MM.1S (cell line): ENCODE measurements around the gene BMP2K.

ENCODE experiments used
- CTCF ChIP-seq: fragments of 300-600 bp; sonication (generic); IDR thresholded peaks from 2 replicates; pipeline ENCODE4 v1.5.1; 2016; ENCODE audit warnings: antibody characterized with exemption, low read length, mixed read lengths
- EZH2phosphoT487 ChIP-seq: fragments of 300-600 bp; sonication (generic); IDR thresholded peaks from 2 replicates; pipeline ENCODE4 v1.6.1; 2018; ENCODE audit warnings: antibody characterized with exemption, low read length

- no peak for TF ChIP-seq CTCF
- TF ChIP-seq EZH2phosphoT487, result no peak
Measured at GRCh38 chr4:78902298-78902697, 126.1 kb downstream of the BMP2K start.
